IPS-15b (cell line): Measurements from ENCODE around the gene QRFP.

Experiments
- H3K27me3 ChIP-seq: one replicate; pipeline ENCODE4 v1.6.1; 2013; ENCODE audit warnings: low read length; ENCODE audit not compliant: control insufficient read depth, insufficient read depth
- H3K36me3 ChIP-seq: one replicate; pipeline ENCODE4 v1.6.1; 2013; ENCODE audit warnings: low read length; ENCODE audit not compliant: control insufficient read depth, insufficient read depth
- H3K4me1 ChIP-seq: one replicate; pipeline ENCODE4 v1.6.1; 2013; ENCODE audit warnings: mild to moderate bottlenecking, low read length; ENCODE audit not compliant: control insufficient read depth, insufficient read depth
- H3K4me3 ChIP-seq: one replicate; pipeline ENCODE4 v1.5.1; 2013; ENCODE audit warnings: low read depth, low read length
- H3K9ac ChIP-seq: one replicate; pipeline ENCODE4 v1.6.1; 2013; ENCODE audit warnings: low read depth, mild to moderate bottlenecking, low read length
- H3K9me3 ChIP-seq: one replicate; pipeline ENCODE4 v1.6.1; 2013; ENCODE audit warnings: mild to moderate bottlenecking, low read length; ENCODE audit not compliant: control insufficient read depth, insufficient read depth

QRFP gene

DNA sequence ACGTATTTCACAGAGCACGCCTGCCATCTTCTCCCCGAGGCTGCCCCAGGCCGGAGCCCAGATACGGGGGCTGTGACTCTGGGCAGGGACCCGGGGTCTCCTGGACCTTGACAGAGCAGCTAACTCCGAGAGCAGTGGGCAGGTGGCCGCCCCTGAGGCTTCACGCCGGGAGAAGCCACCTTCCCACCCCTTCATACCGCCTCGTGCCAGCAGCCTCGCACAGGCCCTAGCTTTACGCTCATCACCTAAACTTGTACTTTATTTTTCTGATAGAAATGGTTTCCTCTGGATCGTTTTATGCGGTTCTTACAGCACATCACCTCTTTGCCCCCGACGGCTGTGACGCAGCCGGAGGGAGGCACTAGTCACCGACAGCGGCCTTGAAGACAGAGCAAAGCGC lies 9.6 kb downstream of the QRFP start:
- Histone ChIP-seq H3K4me3 (no peak overlapping the region), H3K9me3 (no peaks in the 10 kb centered on the region), H3K4me1 (no peaks in the 10 kb centered on the region), H3K9ac (no peak overlapping the region), H3K27me3 (no peaks in the 10 kb centered on the region), H3K36me3 (peaks cover 46% of the 10 kb centered on the region)

DNA sequence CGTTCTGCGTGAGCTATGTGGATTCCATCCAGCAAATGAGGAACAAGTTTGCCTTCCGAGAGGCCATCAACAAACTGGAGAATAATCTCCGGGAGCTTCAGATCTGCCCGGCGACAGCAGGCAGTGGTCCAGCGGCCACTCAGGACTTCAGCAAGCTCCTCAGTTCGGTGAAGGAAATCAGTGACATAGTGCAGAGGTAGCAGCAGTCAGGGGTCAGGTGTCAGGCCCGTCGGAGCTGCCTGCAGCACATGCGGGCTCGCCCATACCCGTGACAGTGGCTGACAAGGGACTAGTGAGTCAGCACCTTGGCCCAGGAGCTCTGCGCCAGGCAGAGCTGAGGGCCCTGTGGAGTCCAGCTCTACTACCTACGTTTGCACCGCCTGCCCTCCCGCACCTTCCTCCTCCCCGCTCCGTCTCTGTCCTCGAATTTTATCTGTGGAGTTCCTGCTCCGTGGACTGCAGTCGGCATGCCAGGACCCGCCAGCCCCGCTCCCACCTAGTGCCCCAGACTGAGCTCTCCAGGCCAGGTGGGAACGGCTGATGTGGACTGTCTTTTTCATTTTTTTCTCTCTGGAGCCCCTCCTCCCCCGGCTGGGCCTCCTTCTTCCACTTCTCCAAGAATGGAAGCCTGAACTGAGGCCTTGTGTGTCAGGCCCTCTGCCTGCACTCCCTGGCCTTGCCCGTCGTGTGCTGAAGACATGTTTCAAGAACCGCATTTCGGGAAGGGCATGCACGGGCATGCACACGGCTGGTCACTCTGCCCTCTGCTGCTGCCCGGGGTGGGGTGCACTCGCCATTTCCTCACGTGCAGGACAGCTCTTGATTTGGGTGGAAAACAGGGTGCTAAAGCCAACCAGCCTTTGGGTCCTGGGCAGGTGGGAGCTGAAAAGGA lies 10.9 kb downstream of the QRFP start:
- peaks cover 58% of the 10 kb centered on the region for H3K36me3 ChIP-seq
- no peaks in the 10 kb centered on the region for H3K27me3 ChIP-seq
- peak overlapping the region; percentile 47 for H3K9ac ChIP-seq
- no peak overlapping the region for H3K4me3 ChIP-seq
- no peaks in the 10 kb centered on the region for H3K9me3 ChIP-seq
- no peaks in the 10 kb centered on the region for H3K4me1 ChIP-seq

DNA sequence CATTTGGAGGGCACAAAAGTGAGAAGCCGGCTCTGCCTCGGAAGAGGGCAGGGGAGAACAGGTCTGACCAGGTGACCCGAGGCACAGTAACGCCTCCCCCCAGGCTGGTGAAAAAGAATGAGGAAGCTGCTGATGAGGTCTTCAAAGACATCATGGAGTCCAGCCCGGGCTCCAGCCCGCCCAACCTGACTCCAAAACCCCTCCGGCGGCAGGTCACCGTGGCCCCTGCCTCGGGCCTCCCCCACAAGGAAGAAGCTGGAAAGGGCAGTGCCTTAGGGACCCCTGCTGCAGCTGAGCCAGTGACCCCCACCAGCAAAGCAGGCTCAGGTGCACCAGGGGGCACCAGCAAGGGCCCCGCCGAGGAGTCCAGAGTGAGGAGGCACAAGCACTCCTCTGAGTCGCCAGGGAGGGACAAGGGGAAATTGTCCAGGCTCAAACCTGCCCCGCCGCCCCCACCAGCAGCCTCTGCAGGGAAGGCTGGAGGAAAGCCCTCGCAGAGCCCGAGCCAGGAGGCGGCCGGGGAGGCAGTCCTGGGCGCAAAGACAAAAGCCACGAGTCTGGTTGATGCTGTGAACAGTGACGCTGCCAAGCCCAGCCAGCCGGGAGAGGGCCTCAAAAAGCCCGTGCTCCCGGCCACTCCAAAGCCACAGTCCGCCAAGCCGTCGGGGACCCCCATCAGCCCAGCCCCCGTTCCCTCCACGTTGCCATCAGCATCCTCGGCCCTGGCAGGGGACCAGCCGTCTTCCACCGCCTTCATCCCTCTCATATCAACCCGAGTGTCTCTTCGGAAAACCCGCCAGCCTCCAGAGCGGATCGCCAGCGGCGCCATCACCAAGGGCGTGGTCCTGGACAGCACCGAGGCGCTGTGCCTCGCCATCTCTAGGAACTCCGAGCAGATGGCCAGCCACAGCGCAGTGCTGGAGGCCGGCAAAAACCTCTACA lies 11.8 kb downstream of the QRFP start:
- no peak overlapping the region for H3K4me3 ChIP-seq
- H3K4me1 ChIP-seq, result no peaks in the 10 kb centered on the region
- no peak overlapping the region for H3K9ac ChIP-seq
- no peaks in the 10 kb centered on the region for H3K27me3 ChIP-seq
- no peaks in the 10 kb centered on the region for H3K9me3 ChIP-seq
- H3K36me3 ChIP-seq, result peaks cover 63% of the 10 kb centered on the region

DNA sequence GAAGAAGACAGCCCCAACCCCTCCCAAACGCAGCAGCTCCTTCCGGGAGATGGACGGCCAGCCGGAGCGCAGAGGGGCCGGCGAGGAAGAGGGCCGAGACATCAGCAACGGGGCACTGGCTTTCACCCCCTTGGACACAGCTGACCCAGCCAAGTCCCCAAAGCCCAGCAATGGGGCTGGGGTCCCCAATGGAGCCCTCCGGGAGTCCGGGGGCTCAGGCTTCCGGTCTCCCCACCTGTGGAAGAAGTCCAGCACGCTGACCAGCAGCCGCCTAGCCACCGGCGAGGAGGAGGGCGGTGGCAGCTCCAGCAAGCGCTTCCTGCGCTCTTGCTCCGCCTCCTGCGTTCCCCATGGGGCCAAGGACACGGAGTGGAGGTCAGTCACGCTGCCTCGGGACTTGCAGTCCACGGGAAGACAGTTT lies 12.5 kb downstream of the QRFP start:
- Histone ChIP-seq H3K9me3 (no peaks in the 10 kb centered on the region), H3K36me3 (peaks cover 67% of the 10 kb centered on the region), H3K27me3 (no peaks in the 10 kb centered on the region), H3K4me1 (no peaks in the 10 kb centered on the region), H3K9ac (no peak overlapping the region), H3K4me3 (no peak overlapping the region)

DNA sequence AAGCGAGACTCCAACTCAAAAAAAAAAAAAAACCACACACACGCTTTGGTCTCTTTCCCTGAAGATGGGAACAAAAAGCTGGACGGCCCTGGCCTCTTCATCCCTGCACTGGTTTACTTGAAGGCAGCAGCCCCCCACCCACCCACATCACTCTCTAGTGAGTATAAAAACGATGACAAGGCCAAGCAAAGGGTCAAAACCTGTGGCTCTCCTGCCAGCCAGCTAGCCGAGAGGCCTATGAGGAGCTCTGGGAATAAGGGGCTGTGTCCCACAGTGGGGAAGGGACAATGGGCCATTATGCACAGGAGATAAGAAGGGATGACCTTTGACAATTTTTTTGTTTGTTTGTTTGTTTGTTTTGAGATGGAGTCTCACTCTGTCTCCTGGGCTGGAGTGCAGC lies 13.1 kb downstream of the QRFP start:
- Histone ChIP-seq H3K4me1 (no peaks in the 10 kb centered on the region), H3K36me3 (peaks cover 66% of the 10 kb centered on the region), H3K27me3 (no peaks in the 10 kb centered on the region), H3K9ac (no peak overlapping the region), H3K4me3 (no peak overlapping the region), H3K9me3 (no peaks in the 10 kb centered on the region)

DNA sequence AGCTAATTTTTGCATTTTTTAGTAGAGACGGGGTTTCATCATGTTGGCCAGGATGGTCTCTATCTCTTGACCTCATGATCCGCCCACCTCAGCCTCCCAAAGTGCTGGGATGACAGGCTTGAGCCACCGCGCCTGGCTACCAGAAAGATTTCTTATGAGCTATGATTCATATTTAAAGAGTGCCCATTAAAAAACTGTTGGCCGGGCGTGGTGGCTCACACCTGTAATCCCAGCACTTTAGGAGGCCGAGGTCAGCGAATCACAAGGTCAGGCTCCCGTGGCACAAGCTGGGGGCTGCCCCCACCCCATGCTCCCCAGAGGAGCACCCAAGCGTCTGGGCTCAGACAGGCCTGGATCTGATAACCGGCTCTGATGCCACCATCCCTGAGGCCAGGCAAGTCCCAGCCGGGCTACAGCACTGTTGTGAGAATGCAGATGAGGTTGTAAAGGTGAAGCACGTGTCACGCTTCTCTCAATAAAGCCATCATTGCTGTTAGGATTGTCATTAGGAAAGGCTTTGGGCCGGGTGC lies 13.9 kb downstream of the QRFP start:
- H3K4me1 ChIP-seq, result no peaks in the 10 kb centered on the region
- no peak overlapping the region for H3K4me3 ChIP-seq
- no peaks in the 10 kb centered on the region for H3K9me3 ChIP-seq
- H3K9ac ChIP-seq, result no peak overlapping the region
- H3K27me3 ChIP-seq, result no peaks in the 10 kb centered on the region
- peaks cover 61% of the 10 kb centered on the region for H3K36me3 ChIP-seq

DNA sequence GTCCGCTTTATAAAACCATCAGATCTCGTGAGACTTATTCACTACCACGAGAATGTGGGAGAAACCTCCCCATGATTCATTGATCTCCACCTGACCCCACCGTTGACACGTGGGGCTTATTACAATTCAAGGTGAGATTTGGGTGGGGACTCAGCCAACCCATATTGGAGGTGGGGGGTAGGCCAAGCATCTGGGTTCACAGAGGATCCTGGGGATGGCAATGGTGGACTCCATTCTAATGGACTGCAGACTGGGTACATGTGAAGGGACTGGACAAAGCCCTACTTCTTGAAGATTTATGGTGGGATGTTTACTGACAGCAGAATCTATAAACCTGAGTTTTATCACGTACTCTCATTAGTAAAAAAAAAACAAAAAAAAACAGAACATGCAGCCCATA lies 15.1 kb downstream of the QRFP start:
- Histone ChIP-seq H3K4me3 (no peak overlapping the region), H3K4me1 (no peaks in the 10 kb centered on the region), H3K9ac (no peak overlapping the region), H3K36me3 (peaks cover 59% of the 10 kb centered on the region), H3K9me3 (no peaks in the 10 kb centered on the region), H3K27me3 (no peaks in the 10 kb centered on the region)

DNA sequence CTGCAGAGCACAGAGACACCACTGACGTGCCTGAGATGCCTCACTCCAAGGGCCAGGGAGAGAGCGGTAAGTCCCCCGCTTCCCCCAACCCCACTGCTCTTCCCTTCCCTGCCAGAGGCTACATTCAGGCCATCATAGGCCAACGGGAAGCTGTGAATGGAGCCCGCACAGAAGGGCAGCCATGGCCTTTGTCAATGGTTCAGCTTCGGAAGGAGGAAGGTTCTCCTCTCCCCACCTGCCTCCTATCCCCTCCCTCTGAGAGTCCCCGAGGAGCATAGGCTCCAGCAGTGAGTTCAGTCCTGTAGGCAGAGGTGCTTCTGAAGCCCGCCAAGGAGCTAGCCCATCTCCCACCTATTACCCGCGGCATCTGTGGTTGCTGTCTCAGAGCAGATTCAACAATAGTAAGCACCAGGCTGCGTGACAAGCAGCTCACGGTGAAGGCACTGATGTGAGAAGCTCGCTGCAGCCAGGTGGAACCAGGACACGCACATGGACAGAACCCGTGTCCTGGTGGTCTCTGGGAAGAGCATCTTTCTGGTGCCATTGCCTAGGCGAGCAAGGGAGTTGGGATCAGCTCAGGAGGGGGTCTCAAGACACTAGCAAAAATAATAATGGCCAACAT lies 15.9 kb downstream of the QRFP start:
- Histone ChIP-seq H3K4me3 (no peak overlapping the region), H3K9ac (no peak overlapping the region), H3K36me3 (peaks cover 51% of the 10 kb centered on the region), H3K4me1 (no peaks in the 10 kb centered on the region), H3K9me3 (no peaks in the 10 kb centered on the region), H3K27me3 (no peaks in the 10 kb centered on the region)

DNA sequence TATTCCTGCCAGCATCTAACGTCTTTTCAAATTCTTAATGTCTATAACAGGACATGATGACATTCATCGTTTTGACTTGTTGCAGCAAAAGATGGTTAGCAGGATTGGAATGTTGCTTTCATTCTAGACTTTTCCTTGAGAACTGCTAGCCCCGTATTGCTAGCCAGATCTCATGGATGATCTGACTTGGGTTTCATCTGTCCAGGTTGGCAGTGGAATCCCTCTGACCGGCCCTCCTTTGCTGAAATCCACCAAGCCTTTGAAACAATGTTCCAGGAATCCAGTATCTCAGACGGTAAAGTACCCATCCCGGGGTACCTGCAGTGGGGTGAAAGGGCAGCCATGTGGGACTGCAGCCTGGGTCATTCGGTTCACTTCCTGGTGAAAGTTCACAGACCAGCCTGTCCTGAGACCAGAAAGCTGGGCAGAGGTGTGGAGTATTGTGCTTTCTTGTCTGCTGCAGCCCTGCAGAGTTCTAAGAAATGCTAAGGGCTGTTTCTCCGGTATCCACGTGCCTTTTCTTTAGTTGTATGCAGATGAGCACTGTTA lies 16.7 kb downstream of the QRFP start:
- no peaks in the 10 kb centered on the region for H3K4me1 ChIP-seq
- H3K4me3 ChIP-seq, result no peak overlapping the region
- H3K27me3 ChIP-seq, result no peaks in the 10 kb centered on the region
- H3K9me3 ChIP-seq, result no peaks in the 10 kb centered on the region
- no peak overlapping the region for H3K9ac ChIP-seq
- peaks cover 46% of the 10 kb centered on the region for H3K36me3 ChIP-seq

DNA sequence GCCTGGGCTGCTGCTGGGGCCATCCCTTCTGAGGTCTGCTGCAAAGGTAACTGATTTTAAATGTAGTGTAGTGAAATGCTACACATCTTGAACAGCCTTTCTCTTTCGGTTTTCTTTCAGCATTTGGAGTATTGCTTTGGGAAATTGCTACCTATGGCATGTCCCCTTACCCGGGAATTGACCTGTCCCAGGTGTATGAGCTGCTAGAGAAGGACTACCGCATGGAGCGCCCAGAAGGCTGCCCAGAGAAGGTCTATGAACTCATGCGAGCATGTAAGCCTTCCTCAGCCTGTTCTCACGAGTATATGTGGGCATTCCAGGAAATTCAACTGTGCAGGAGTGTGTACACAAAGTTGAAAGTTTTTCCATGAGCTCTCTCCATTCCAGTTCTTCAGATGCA lies 18.3 kb downstream of the QRFP start:
- no peaks in the 10 kb centered on the region for H3K4me1 ChIP-seq
- no peak overlapping the region for H3K9ac ChIP-seq
- peaks cover 46% of the 10 kb centered on the region for H3K36me3 ChIP-seq
- H3K9me3 ChIP-seq, result no peaks in the 10 kb centered on the region
- no peak overlapping the region for H3K4me3 ChIP-seq
- H3K27me3 ChIP-seq, result no peaks in the 10 kb centered on the region

DNA sequence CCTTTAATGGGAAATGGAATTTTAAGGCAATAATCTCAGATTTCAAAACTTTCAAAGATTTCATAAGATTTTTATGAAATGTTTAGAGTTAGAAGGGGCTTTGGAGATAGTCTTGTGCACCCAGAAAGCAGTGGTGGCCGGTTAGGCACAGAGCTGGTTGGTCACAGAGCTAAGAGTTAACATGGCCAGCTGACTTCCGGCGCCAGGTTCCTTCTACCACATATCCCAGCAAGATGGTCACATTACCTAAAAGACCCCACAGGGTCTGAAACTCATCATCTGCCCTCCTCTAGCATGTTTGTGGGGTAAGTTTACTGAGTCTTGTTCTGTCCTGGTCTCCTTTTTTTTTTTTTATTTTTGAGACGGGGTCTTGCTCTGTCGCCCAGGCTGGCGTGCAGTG lies 19.3 kb downstream of the QRFP start:
- Histone ChIP-seq H3K36me3 (peaks cover 56% of the 10 kb centered on the region), H3K4me3 (no peak overlapping the region), H3K9me3 (no peaks in the 10 kb centered on the region), H3K9ac (no peak overlapping the region), H3K4me1 (no peaks in the 10 kb centered on the region), H3K27me3 (no peaks in the 10 kb centered on the region)
